Liver (tissue), 3 donors: ENCODE data around the gene MOSPD3.

ENCODE experiments used
- CTCF ChIP-seq: fragments of 150-350 bp; IDR thresholded peaks from 2 replicates; pipeline ENCODE4 v1.5.1; 2017; ENCODE audit warnings: improper control_type of control experiment, low read depth, low read length; ENCODE audit not compliant: missing input control
- SP1 ChIP-seq: IDR thresholded peaks from 2 replicates; pipeline ENCODE4 v1.6.1; 2018; ENCODE audit warnings: antibody characterized with exemption, mild to moderate bottlenecking
- YY1 ChIP-seq: IDR thresholded peaks from 2 replicates; pipeline ENCODE4 v1.6.1; 2016; ENCODE audit warnings: antibody characterized with exemption, mild to moderate bottlenecking
- donor health status: healthy.
- donor health status: healthy.

- no peak for TF ChIP-seq CTCF
- no peak for TF ChIP-seq YY1
- TF ChIP-seq SP1 = no peak
Measured at GRCh38 chr7:100626055-100626454, 13.7 kb downstream of the MOSPD3 start.
